Measurements from ENCODE around the gene CDK8. TPM values are rescaled to one million over a fixed set of nuclear protein-coding genes. Genes with fewer than 3 reads are reported as not detected.

The CDK8 gene
- total and polyA plus RNA-seq, 7 donors = 6.2 to 14.5 (median 8.6) TPM

DNA sequence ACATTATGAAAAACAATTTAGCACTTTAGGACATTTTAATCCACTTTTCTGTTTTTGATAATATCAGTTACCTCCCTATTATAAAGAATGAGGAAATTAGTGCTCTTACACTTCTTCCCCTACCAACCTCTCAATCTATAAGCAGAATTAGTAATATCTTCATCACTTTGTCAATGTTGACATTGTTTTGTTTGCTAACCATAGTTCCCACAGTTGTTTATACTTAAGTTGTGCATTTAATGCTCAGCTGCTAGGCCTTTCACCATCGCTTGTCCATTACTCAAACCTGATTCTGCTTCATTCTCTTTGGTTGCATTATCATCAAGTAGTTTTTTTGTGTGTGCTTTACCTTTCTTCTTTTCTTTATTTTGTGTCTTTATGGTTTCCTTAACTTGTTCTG, 132.1 kb downstream of the CDK8 start:
- ATAC-seq = no peak

DNA sequence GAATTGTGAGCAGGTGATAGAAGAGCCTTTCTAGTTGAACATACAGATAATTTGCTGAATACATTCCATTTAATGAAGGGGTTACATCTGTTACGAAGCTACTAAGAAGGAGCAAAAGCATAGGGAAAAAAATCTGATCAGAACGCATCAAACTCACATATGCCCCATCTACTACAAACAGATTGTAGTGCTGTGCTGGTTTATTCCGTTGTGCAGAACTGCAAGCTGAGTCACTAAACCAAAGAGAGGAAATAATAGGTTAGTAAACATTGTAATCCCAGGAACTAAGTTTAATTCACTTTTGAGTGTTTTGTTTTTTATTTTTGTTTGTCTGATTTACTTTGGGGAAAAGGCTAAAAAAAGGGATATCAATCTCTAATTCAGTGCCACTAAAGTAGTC, 136.3 kb downstream of the CDK8 start:
- Histone ChIP-seq H3K27ac (no peak overlapping the region), H3K36me3 (ENCODE audit: insufficient read depth in 1 of 2, low read depth in 1 of 2) (peaks cover 0 to 37% of the 10 kb centered on the region in 2 donors), H3K4me1 (no peaks in the 10 kb centered on the region), H3K9me3 (no peaks in the 10 kb centered on the region), H3K27me3 (ENCODE audit: insufficient read depth in 3 of 3, low read length in 2 of 3) (no peaks in the 10 kb centered on the region), H3K4me3 (no peak overlapping the region)
- WGBS, 3 donors = 70 to 89% (median 86%) methylated on average over 3 of the region's 3 CpGs
- intact Hi-C loops (cut with DNase I) = no loop called here
- TF ChIP-seq, protein P1, sequence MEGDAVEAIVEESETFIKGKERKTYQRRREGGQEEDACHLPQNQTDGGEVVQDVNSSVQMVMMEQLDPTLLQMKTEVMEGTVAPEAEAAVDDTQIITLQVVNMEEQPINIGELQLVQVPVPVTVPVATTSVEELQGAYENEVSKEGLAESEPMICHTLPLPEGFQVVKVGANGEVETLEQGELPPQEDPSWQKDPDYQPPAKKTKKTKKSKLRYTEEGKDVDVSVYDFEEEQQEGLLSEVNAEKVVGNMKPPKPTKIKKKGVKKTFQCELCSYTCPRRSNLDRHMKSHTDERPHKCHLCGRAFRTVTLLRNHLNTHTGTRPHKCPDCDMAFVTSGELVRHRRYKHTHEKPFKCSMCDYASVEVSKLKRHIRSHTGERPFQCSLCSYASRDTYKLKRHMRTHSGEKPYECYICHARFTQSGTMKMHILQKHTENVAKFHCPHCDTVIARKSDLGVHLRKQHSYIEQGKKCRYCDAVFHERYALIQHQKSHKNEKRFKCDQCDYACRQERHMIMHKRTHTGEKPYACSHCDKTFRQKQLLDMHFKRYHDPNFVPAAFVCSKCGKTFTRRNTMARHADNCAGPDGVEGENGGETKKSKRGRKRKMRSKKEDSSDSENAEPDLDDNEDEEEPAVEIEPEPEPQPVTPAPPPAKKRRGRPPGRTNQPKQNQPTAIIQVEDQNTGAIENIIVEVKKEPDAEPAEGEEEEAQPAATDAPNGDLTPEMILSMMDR (IDR thresholded peaks at IDR 0.05) = no peak
- DNase-seq (no peak), ATAC-seq (no peak)

More for the DNA sequence above, 132.1 kb downstream of the CDK8 start:
- H3K27me3 ChIP-seq (ENCODE audit: insufficient read depth in 3 of 3, low read length in 2 of 3) = no peaks in the 10 kb centered on the region
- H3K4me3 ChIP-seq = no peak overlapping the region
- WGBS, 3 donors = 97 to 100% (median 99%) methylated on average over 1 of the region's 1 CpG
- DNase-seq = no peak
- TF ChIP-seq, protein P1 (IDR thresholded peaks at IDR 0.05) = no peak
- H3K4me1 ChIP-seq = no peaks in the 10 kb centered on the region
- intact Hi-C loops (cut with DNase I) = no loop called here
- no peak overlapping the region for H3K27ac ChIP-seq
- peaks cover 0 to 38% of the 10 kb centered on the region in 2 donors for H3K36me3 ChIP-seq (ENCODE audit: insufficient read depth in 1 of 2, low read depth in 1 of 2)
- H3K9me3 ChIP-seq = no peaks in the 10 kb centered on the region

DNA sequence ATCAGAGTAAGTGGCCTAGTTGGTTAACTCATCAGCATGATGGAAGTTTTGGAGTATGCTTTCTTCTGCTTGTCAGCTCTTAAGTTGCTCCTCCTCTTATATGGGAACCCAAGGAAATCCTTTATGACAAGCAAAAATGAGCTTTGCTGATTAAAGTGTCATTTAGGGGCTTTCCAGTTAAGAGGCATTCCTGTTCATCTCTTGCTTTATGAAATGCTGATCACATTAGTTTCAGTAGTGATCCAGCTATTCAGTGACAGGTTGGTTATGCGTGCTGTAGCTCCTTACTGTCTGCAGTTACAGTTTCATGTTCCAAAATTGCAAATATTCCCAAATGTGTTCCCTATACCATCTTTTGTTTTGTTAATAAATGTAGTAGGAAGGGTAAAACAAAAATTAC, 146.6 kb downstream of the CDK8 start:
- no peak for DNase-seq
- WGBS, 3 donors = 58 to 86% (median 65%) methylated on average over 1 of the region's 1 CpG
- no peak for ATAC-seq
- TF ChIP-seq, protein P1 (IDR thresholded peaks at IDR 0.05) = no peak
- no peaks in the 10 kb centered on the region for H3K9me3 ChIP-seq
- no peaks in the 10 kb centered on the region for H3K4me1 ChIP-seq
- H3K27ac ChIP-seq = no peak overlapping the region
- H3K36me3 ChIP-seq (ENCODE audit: insufficient read depth in 1 of 2, low read depth in 1 of 2) = peaks cover 0 to 70% of the 10 kb centered on the region in 2 donors
- H3K4me3 ChIP-seq = no peak overlapping the region
- H3K27me3 ChIP-seq (ENCODE audit: insufficient read depth in 3 of 3, low read length in 2 of 3) = no peaks in the 10 kb centered on the region
- intact Hi-C loops (cut with DNase I) = no loop called here

DNA sequence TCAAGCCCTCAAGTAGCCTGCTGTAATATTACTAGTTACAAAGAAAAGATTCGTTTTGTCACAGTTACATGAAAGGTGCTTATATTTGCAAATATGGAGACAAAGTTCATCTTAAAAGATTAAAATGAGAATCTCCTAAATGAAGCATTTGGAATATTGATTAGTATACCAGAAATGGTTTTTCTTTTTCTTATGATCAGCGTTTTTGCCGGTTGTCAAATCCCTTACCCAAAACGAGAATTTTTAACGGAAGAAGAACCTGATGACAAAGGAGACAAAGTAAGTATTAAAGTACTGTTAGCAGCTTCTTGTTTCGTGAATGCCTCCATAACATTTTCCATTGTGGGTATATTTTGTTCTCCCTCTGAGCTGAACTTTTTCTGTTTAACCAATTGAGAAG, 147.1 kb downstream of the CDK8 start:
- 88 to 97% (median 95%) methylated on average over 6 of the region's 6 CpGs for WGBS, 3 donors
- no peak for ATAC-seq
- Histone ChIP-seq H3K36me3 (ENCODE audit: insufficient read depth in 1 of 2, low read depth in 1 of 2) (peaks cover 0 to 75% of the 10 kb centered on the region in 2 donors), H3K4me3 (no peak overlapping the region), H3K27me3 (ENCODE audit: insufficient read depth in 3 of 3, low read length in 2 of 3) (no peaks in the 10 kb centered on the region), H3K4me1 (no peaks in the 10 kb centered on the region), H3K27ac (no peak overlapping the region), H3K9me3 (no peaks in the 10 kb centered on the region)
- TF ChIP-seq, protein P1 (IDR thresholded peaks at IDR 0.05) = no peak
- intact Hi-C loops (cut with DNase I) = no loop called here
- no peak for DNase-seq

DNA sequence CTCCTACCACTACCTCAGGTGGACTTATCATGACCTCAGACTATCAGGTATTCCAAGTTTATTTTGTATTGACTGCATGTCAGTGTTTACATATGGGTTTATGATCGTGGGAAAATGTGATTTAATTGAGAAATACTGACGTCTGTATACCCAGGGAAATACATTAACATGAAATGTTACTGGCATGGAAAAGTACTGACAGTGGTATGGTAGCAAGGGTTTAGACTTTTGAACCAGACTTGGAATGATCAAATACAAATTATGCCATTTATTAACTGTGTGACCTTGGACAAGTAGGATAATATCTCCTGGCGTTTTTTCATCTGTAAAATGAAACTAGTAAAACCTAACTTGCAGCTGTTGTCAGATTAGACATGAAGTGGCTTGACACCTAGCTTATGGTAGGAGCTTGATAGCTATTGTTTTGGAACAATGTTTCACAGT, 147.7 kb downstream of the CDK8 start:
- no peak for DNase-seq
- peaks cover 0 to 77% of the 10 kb centered on the region in 2 donors for H3K36me3 ChIP-seq (ENCODE audit: insufficient read depth in 1 of 2, low read depth in 1 of 2)

More for the DNA sequence above, 147.7 kb downstream of the CDK8 start:
- Histone ChIP-seq H3K4me3 (no peak overlapping the region), H3K27me3 (ENCODE audit: insufficient read depth in 3 of 3, low read length in 2 of 3) (no peaks in the 10 kb centered on the region), H3K9me3 (no peaks in the 10 kb centered on the region), H3K4me1 (no peaks in the 10 kb centered on the region), H3K27ac (no peak overlapping the region)
- TF ChIP-seq, protein P1 (IDR thresholded peaks at IDR 0.05) = no peak
- ATAC-seq = no peak
- WGBS, 3 donors = 47 to 62% (median 52%) methylated on average over 3 of the region's 3 CpGs
- intact Hi-C loops (cut with DNase I) = no loop called here
